AG04449 (cell line): Measurements from ENCODE around the gene PTPRM.

ENCODE experiments used
- CTCF ChIA-PET: fragments of 350-600 bp; formaldehyde crosslinking; extraction: SDS; loops from one replicate; lab custom pipeline; 2021; ENCODE audit warnings: antibody characterized with exemption; lab: Yijun Ruan, JAX
- POLR2A ChIA-PET: fragments of 400-600, 350-600 bp; formaldehyde crosslinking; extraction: SDS; loops from one replicate; lab custom pipeline; 2020; ENCODE audit warnings: antibody characterized with exemption, inconsistent platforms; lab: Yijun Ruan, JAX
- DNase-seq: peaks from one replicate; pipeline ENCODE4 v3.0.0-alpha.2; 2010; ENCODE audit warnings: low read depth, low spot score
- H3K4me3 ChIP-seq: 2 replicates; pipeline ENCODE4 v1.5.1; 2011; ENCODE audit warnings: low read depth, mild to moderate bottlenecking, control low read depth, low read length
- CTCF ChIP-seq: IDR thresholded peaks from one replicate; pipeline ENCODE4 v1.5.1; 2011; ENCODE audit warnings: mild to moderate bottlenecking, moderate library complexity, low read length, control low read depth, inconsistent platforms; ENCODE audit not compliant: insufficient read depth; ENCODE audit errors: missing control alignments

Gene PTPRM

GRCh38 chr18:8402237-8402636 lies 835.1 kb downstream of the PTPRM start:
- H3K4me3 ChIP-seq = no peak overlapping the region
- no peak for TF ChIP-seq CTCF
- CTCF ChIA-PET = interaction anchor here (1.2 kb wide), 1 partner anchor 7 kb away, joined by 3 read pairs; no protein-coding TSS in a partner anchor
- POLR2A ChIA-PET = no interaction called here
- no peak for DNase-seq

GRCh38 chr18:8403713-8404112 lies 836.6 kb downstream of the PTPRM start:
- H3K4me3 ChIP-seq = no peak overlapping the region
- no peak for TF ChIP-seq CTCF
- POLR2A ChIA-PET = no interaction called here
- DNase-seq = no peak
- CTCF ChIA-PET = interaction anchor here (1.2 kb wide), 1 partner anchor 9 kb away, joined by 3 read pairs; no protein-coding TSS in a partner anchor

GRCh38 chr18:8406186-8406867 lies 839.2 kb downstream of the PTPRM start:
- ChIA-PET CTCF (interaction anchor here (0.9 kb wide), 1 partner anchor 17 kb away, joined by 6 read pairs; no protein-coding TSS in a partner anchor), POLR2A (no interaction called here)
- H3K4me3 ChIP-seq = no peak overlapping the region
- no peak for TF ChIP-seq CTCF
- DNase-seq = no peak

GRCh38 chr18:8406868-8407250 lies 839.7 kb downstream of the PTPRM start:
- no peak for DNase-seq
- TF ChIP-seq CTCF = no peak
- no peak overlapping the region for H3K4me3 ChIP-seq
- ChIA-PET CTCF (interaction anchor here (0.9 to 1.1 kb wide), 2 partner anchors 17 to 18 kb away, joined by 4 to 6 read pairs; no protein-coding TSS in a partner anchor), POLR2A (no interaction called here)

GRCh38 chr18:8409151-8409550 lies 842.0 kb downstream of the PTPRM start:
- TF ChIP-seq CTCF = no peak
- no peak overlapping the region for H3K4me3 ChIP-seq
- ChIA-PET CTCF (no interaction called here), POLR2A (no interaction called here)
- DNase-seq = no peak

GRCh38 chr18:8411492-8411891 lies 844.4 kb downstream of the PTPRM start:
- ChIA-PET CTCF (no interaction called here), POLR2A (no interaction called here)
- DNase-seq = no peak
- no peak for TF ChIP-seq CTCF
- no peak overlapping the region for H3K4me3 ChIP-seq
